Thoracic aorta (tissue), 2 donors: Measurements from ENCODE around the gene TUBD1. TPM values are rescaled to one million over a fixed set of nuclear protein-coding genes. Genes with fewer than 3 reads are reported as not detected.

Experiments
- ATAC-seq: fragments of 150-250 bp; one replicate; pipeline ENCODE4 v1.8.0; 2017; ENCODE audit warnings: low read depth; ENCODE audit not compliant: insufficient number of reproducible peaks, low FRiP score
- DNase-seq: peaks from one replicate; pipeline ENCODE4 v3.0.0-alpha.2; 2020; ENCODE audit warnings: low spot score
- H3K27ac ChIP-seq, 2 donors: fragments of 200-600 bp; sonication (generic); 1 replicate in 1 of 2; 2 replicates in 1 of 2; pipeline ENCODE4 v1.5.1; 2016; ENCODE audit warnings: mild to moderate bottlenecking in 2 of 2, moderate library complexity in 2 of 2
- H3K27me3 ChIP-seq: fragments of 200-600 bp; sonication (generic); replicated peaks from 2 replicates; pipeline ENCODE4 v1.6.0; 2016; ENCODE audit warnings: mild to moderate bottlenecking; ENCODE audit not compliant: insufficient read depth
- H3K36me3 ChIP-seq: fragments of 200-600 bp; sonication (generic); one replicate; pipeline ENCODE4 v1.5.1; 2016
- H3K4me1 ChIP-seq, 2 donors: fragments of 200-600 bp; sonication (generic); 1 replicate in 1 of 2; 2 replicates in 1 of 2; pipeline versions ENCODE4 v1.5.1 to v1.6.0; 2016; ENCODE audit warnings: low read depth in 2 of 2, mild to moderate bottlenecking in 1 of 2; ENCODE audit not compliant: control insufficient read depth in 1 of 2
- H3K4me3 ChIP-seq: fragments of 200-600 bp; sonication (generic); 2 replicates; pipeline ENCODE4 v1.5.1; 2016; ENCODE audit warnings: mild to moderate bottlenecking
- H3K9me3 ChIP-seq: fragments of 200-600 bp; sonication (generic); 2 replicates; pipeline ENCODE4 v1.5.1; 2016
- total RNA-seq, 2 donors: library from RNA; depleted of rRNA; stranded (reverse); fragments of >200 nt; gene quantifications; one replicate each; pipeline versions ENCODE4 v1.1.0 to v1.2.3, GENCODE V29; 2016
- TF ChIP-seq, protein P1 (sequence below): fragments of 200-600 bp; sonication (generic); IDR thresholded peaks from one replicate; pipeline ENCODE4 v1.5.1; 2019; ENCODE audit warnings: antibody characterized with exemption

The TUBD1 gene
- total RNA-seq, 2 donors from 2014 or later = 11.0 to 28.0 TPM

DNA sequence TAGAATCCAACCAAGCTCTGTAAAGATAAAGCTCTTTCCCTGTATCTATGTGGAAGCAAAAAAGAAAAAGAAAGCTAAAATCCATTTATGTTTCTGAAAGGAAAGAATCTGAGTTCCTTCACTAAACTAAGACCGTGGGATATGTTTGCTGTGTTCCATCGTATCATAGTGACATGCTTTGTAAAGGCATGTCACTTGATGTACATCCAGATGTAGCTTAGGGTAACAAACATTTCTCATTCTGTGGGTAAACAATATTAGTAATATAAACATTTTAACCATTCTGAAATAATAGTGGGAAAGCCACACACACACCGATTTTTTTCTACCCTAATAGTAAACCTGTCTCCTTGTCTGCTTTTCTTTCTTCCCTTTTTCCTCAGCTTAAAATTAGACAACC lies 78.1 kb downstream of the TUBD1 start:
- Histone ChIP-seq H3K9me3 (no peaks in the 10 kb centered on the region), H3K36me3 (peaks cover 4% of the 10 kb centered on the region), H3K4me3 (no peak overlapping the region), H3K4me1 (no peaks in the 10 kb centered on the region), H3K27me3 (no peaks in the 10 kb centered on the region), H3K27ac (no peak overlapping the region)
- ATAC-seq (no peak), DNase-seq (no peak)
- TF ChIP-seq, protein P1, sequence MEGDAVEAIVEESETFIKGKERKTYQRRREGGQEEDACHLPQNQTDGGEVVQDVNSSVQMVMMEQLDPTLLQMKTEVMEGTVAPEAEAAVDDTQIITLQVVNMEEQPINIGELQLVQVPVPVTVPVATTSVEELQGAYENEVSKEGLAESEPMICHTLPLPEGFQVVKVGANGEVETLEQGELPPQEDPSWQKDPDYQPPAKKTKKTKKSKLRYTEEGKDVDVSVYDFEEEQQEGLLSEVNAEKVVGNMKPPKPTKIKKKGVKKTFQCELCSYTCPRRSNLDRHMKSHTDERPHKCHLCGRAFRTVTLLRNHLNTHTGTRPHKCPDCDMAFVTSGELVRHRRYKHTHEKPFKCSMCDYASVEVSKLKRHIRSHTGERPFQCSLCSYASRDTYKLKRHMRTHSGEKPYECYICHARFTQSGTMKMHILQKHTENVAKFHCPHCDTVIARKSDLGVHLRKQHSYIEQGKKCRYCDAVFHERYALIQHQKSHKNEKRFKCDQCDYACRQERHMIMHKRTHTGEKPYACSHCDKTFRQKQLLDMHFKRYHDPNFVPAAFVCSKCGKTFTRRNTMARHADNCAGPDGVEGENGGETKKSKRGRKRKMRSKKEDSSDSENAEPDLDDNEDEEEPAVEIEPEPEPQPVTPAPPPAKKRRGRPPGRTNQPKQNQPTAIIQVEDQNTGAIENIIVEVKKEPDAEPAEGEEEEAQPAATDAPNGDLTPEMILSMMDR = no peak

DNA sequence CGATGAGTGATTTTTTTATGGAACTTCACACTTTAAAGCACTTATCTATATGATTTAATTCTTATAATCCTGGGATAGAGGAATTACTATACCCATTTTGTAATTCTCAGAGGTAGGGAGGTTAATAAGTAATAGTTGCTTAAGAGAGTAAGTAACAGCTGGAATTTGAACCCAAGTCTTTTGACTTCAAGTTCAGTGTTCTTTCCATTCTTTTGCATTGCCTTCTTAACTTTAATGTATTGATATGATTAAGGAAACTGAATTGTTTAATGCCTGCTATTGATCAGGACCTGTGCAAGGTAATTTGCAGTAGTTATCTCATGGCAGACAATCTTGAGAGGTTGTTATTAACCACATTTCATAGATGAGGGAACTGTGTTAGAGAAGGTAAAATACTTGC lies 78.5 kb downstream of the TUBD1 start:
- no peak overlapping the region for H3K4me3 ChIP-seq
- TF ChIP-seq, protein P1 = no peak
- H3K36me3 ChIP-seq = peaks cover 4% of the 10 kb centered on the region
- H3K27me3 ChIP-seq = no peaks in the 10 kb centered on the region
- DNase-seq (no peak), ATAC-seq (no peak)
- H3K4me1 ChIP-seq = no peaks in the 10 kb centered on the region
- H3K9me3 ChIP-seq = no peaks in the 10 kb centered on the region
- no peak overlapping the region for H3K27ac ChIP-seq

DNA sequence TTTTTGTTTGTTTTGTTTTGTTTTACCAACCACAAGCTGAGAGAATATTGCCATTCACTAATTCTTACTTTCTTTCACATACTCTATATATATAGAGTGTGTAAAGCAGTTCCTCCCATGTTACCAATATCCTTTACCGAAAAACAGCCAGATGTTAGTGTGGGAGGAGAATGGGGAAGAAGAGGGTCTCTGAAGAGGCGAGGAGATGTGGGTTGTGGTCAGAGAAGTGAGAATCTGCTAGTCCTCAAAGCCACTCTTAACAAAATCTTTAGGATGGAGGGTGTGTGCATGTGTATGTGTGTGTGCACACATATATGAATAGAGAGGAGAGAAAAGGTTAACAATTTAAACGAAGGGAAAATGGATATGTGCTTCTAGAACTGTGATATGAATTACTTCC lies 80.6 kb downstream of the TUBD1 start:
- Histone ChIP-seq H3K4me3 (no peak overlapping the region), H3K36me3 (peaks cover 4% of the 10 kb centered on the region), H3K9me3 (no peaks in the 10 kb centered on the region), H3K27ac (no peak overlapping the region), H3K27me3 (no peaks in the 10 kb centered on the region), H3K4me1 (peaks cover 0 to 13% of the 10 kb centered on the region in 2 donors)
- no peak for ATAC-seq
- DNase-seq = no peak
- TF ChIP-seq, protein P1 = no peak

DNA sequence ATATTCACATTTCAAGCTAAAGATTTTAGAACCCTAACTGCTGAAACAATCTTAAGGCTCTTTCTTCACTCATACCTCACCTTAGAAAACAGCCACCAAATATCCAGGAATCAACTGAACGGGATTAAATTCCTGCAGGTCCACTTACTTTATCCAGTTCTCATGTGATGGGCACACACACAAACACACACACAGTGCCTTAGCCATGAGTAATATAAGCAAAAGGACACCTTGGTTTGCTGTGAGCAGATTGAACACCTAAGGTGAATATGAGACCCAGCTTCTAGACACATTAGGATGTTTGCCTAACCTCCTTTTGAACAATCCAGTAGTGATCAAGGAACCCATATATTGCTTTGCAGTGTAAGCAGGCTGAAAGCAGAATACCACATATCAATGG lies 81.5 kb downstream of the TUBD1 start:
- H3K4me3 ChIP-seq = no peak overlapping the region
- H3K36me3 ChIP-seq = peaks cover 4% of the 10 kb centered on the region
- ATAC-seq (no peak), DNase-seq (no peak)
- TF ChIP-seq, protein P1 = no peak
- H3K27ac ChIP-seq = no peak overlapping the region
- H3K27me3 ChIP-seq = no peaks in the 10 kb centered on the region
- H3K4me1 ChIP-seq = peaks cover 0 to 13% of the 10 kb centered on the region in 2 donors
- H3K9me3 ChIP-seq = no peaks in the 10 kb centered on the region

DNA sequence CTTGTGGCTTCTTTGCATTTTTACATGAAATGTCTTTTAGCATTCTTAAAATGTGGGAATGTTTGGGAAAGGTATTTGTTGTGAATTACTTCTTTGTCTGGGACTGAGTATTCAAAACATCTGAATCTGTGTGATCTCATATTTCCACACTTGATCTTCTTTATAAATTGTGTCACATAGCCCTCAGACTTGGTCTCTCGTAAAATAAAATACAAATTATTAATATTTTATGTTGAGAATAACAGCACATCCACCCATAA lies 81.9 kb downstream of the TUBD1 start:
- DNase-seq (no peak), ATAC-seq (no peak)
- H3K4me3 ChIP-seq = no peak overlapping the region
- H3K36me3 ChIP-seq = peaks cover 4% of the 10 kb centered on the region
- no peaks in the 10 kb centered on the region for H3K9me3 ChIP-seq
- H3K4me1 ChIP-seq = peaks cover 1 to 13% of the 10 kb centered on the region in 2 donors
- TF ChIP-seq, protein P1 = no peak
- no peaks in the 10 kb centered on the region for H3K27me3 ChIP-seq
- no peak overlapping the region for H3K27ac ChIP-seq

Other genes with a start within 250 kb of the TUBD1 start
- gene PTRH2, start 185.5 kb downstream of the TUBD1 start, total RNA-seq = 10 to 100 TPM in 1 of 2 donors, 1 to 10 TPM in 1; 8.9 to 30.0 TPM
- 100 to 1,000 TPM; 183 to 728 TPM for gene VMP1, start 185.3 kb downstream of the TUBD1 start, total RNA-seq
- 10 to 100 TPM; 31.0 to 62.6 TPM for gene RPS6KB1, start 178 bp upstream of the TUBD1 start, total RNA-seq
- gene RNFT1, start 71.8 kb upstream of the TUBD1 start, total RNA-seq = 10 to 100 TPM; 14.9 to 16.6 TPM
- gene HEATR6, start 186.0 kb upstream of the TUBD1 start, total RNA-seq = 10 to 100 TPM; 15.4 to 40.2 TPM